ENCODE results near the gene CLVS2.

GRCh38 chr6:123091091-123091895, 95.3 kb downstream of the CLVS2 start:
- TF ChIP-seq, protein P1, sequence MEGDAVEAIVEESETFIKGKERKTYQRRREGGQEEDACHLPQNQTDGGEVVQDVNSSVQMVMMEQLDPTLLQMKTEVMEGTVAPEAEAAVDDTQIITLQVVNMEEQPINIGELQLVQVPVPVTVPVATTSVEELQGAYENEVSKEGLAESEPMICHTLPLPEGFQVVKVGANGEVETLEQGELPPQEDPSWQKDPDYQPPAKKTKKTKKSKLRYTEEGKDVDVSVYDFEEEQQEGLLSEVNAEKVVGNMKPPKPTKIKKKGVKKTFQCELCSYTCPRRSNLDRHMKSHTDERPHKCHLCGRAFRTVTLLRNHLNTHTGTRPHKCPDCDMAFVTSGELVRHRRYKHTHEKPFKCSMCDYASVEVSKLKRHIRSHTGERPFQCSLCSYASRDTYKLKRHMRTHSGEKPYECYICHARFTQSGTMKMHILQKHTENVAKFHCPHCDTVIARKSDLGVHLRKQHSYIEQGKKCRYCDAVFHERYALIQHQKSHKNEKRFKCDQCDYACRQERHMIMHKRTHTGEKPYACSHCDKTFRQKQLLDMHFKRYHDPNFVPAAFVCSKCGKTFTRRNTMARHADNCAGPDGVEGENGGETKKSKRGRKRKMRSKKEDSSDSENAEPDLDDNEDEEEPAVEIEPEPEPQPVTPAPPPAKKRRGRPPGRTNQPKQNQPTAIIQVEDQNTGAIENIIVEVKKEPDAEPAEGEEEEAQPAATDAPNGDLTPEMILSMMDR (conservative IDR thresholded peaks at IDR 0.05; ENCODE audit: low read depth in 2 of 2), result no peak
- no peak for TF ChIP-seq POLR2AphosphoS5 (IDR thresholded peaks at IDR 0.05; ENCODE audit: low read depth)
- no peak for TF ChIP-seq CREB1 (CRISPR knock-in tag; IDR thresholded peaks at IDR 0.05; ENCODE audit: low read depth)
- no peak for TF ChIP-seq EZH2 (IDR thresholded peaks at IDR 0.05; ENCODE audit: low read depth, unreplicated experiment)
- TF ChIP-seq, protein P2, sequence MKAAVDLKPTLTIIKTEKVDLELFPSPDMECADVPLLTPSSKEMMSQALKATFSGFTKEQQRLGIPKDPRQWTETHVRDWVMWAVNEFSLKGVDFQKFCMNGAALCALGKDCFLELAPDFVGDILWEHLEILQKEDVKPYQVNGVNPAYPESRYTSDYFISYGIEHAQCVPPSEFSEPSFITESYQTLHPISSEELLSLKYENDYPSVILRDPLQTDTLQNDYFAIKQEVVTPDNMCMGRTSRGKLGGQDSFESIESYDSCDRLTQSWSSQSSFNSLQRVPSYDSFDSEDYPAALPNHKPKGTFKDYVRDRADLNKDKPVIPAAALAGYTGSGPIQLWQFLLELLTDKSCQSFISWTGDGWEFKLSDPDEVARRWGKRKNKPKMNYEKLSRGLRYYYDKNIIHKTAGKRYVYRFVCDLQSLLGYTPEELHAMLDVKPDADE (IDR thresholded peaks at IDR 0.05), result no peak
- no peak for TF ChIP-seq ZNF331 (CRISPR knock-in tag; IDR thresholded peaks at IDR 0.05; ENCODE audit: low read depth)

All from GM23338 (cell line).